Lung microvascular endothelial cell (primary cell): ENCODE results near the gene ADARB2. TPM values are rescaled to one million over a fixed set of nuclear protein-coding genes. Genes with fewer than 3 reads are reported as not detected.

ENCODE experiments used
- DNase-seq, 2 donors: peaks; one replicate each; pipeline versions ENCODE4 v3.0.0 to v3.0.0-alpha.2; 2010; ENCODE audit warnings: low read depth in 2 of 2
- total RNA-seq: library from RNA; depleted of rRNA; stranded (reverse); fragments of >200 nt; gene quantifications from 2 replicates; pipeline ENCODE4 v1.2.1, GENCODE V29; 2014

The ADARB2 gene
- total RNA-seq, 1 donor from 2014 or later: 2.0 TPM

- no peak for DNase-seq
Measured at GRCh38 chr10:1572519-1573333, 164.6 kb downstream of the ADARB2 start.

GRCh38 chr10:1571587-1572237 is 165.6 kb downstream of the ADARB2 start:
- no peak for DNase-seq

- no peak for DNase-seq
Measured at GRCh38 chr10:1570416-1571051, 166.8 kb downstream of the ADARB2 start.

- no peak for DNase-seq
Measured at GRCh38 chr10:1569208-1569607, 168.1 kb downstream of the ADARB2 start.

- no peak for DNase-seq
Measured at GRCh38 chr10:1567742-1568495, 169.4 kb downstream of the ADARB2 start.

GRCh38 chr10:1567152-1567551 is 170.2 kb downstream of the ADARB2 start:
- no peak for DNase-seq

GRCh38 chr10:1564791-1565190 is 172.5 kb downstream of the ADARB2 start:
- no peak for DNase-seq

- DNase-seq: no peak
Measured at GRCh38 chr10:1563028-1563427, 174.3 kb downstream of the ADARB2 start.

GRCh38 chr10:1561731-1562337 is 175.5 kb downstream of the ADARB2 start:
- DNase-seq: no peak

GRCh38 chr10:1560535-1561192 is 176.7 kb downstream of the ADARB2 start:
- no peak for DNase-seq

GRCh38 chr10:1559761-1560160 is 177.6 kb downstream of the ADARB2 start:
- DNase-seq: no peak

- no peak for DNase-seq
Measured at GRCh38 chr10:1559311-1559710, 178.0 kb downstream of the ADARB2 start.

GRCh38 chr10:1558906-1559305 is 178.4 kb downstream of the ADARB2 start:
- no peak for DNase-seq

- no peak for DNase-seq
Measured at GRCh38 chr10:1557081-1557480, 180.2 kb downstream of the ADARB2 start.

GRCh38 chr10:1556496-1556895 is 180.8 kb downstream of the ADARB2 start:
- no peak for DNase-seq

GRCh38 chr10:1553951-1554350 is 183.4 kb downstream of the ADARB2 start:
- no peak for DNase-seq

GRCh38 chr10:1552881-1553670 is 184.2 kb downstream of the ADARB2 start:
- DNase-seq: no peak

GRCh38 chr10:1552406-1552805 is 184.9 kb downstream of the ADARB2 start:
- DNase-seq: no peak

- DNase-seq: no peak
Measured at GRCh38 chr10:1551636-1552338, 185.5 kb downstream of the ADARB2 start.
